Measurements from ENCODE around the gene UNC79. TPM values are rescaled to one million over a fixed set of nuclear protein-coding genes. Genes with fewer than 3 reads are reported as not detected.
A peak's percentile ranks its signal among the peaks of the same experiment; 100 is the strongest.

UNC79 gene
- total RNA-seq, 2 donors from 2014 or later: 0.19 to 0.31 TPM

GRCh38 chr14:93638790-93639189 is 208.1 kb downstream of the UNC79 start:
- Histone ChIP-seq H3K4me1 (no peaks in the 10 kb centered on the region), H3K4me3 (no peak overlapping the region), H3K9me3 (no peaks in the 10 kb centered on the region), H3K36me3 (no peaks in the 10 kb centered on the region), H3K27me3 (no peaks in the 10 kb centered on the region), H3K27ac (no peak overlapping the region)
- DNase-seq (ENCODE audit: low spot score): no peak
- TF ChIP-seq CTCF (IDR thresholded peaks at IDR 0.05): no peak

GRCh38 chr14:93643127-93643526 is 212.4 kb downstream of the UNC79 start:
- TF ChIP-seq CTCF (IDR thresholded peaks at IDR 0.05): no peak
- Histone ChIP-seq H3K27ac (no peak overlapping the region), H3K27me3 (no peaks in the 10 kb centered on the region), H3K9me3 (no peaks in the 10 kb centered on the region), H3K4me1 (no peaks in the 10 kb centered on the region), H3K36me3 (no peaks in the 10 kb centered on the region), H3K4me3 (no peak overlapping the region)
- no peak for DNase-seq (ENCODE audit: low spot score)

- H3K4me3 ChIP-seq: no peak overlapping the region
- no peaks in the 10 kb centered on the region for H3K36me3 ChIP-seq
- no peak overlapping the region for H3K27ac ChIP-seq
- DNase-seq (ENCODE audit: low spot score): no peak
- no peaks in the 10 kb centered on the region for H3K9me3 ChIP-seq
- no peak for TF ChIP-seq CTCF (IDR thresholded peaks at IDR 0.05)
- no peaks in the 10 kb centered on the region for H3K4me1 ChIP-seq
- no peaks in the 10 kb centered on the region for H3K27me3 ChIP-seq
Observed at GRCh38 chr14:93643676-93644075, 212.9 kb downstream of the UNC79 start.

- H3K27ac ChIP-seq: no peak overlapping the region
- H3K36me3 ChIP-seq: no peaks in the 10 kb centered on the region
- no peak for DNase-seq (ENCODE audit: low spot score)
- no peak for TF ChIP-seq CTCF (IDR thresholded peaks at IDR 0.05)
- H3K27me3 ChIP-seq: no peaks in the 10 kb centered on the region
- H3K4me1 ChIP-seq: no peaks in the 10 kb centered on the region
- H3K9me3 ChIP-seq: no peaks in the 10 kb centered on the region
- H3K4me3 ChIP-seq: no peak overlapping the region
Observed at GRCh38 chr14:93645200-93645599, 214.5 kb downstream of the UNC79 start.

- Histone ChIP-seq H3K9me3 (peaks cover 0 to 4% of the 10 kb centered on the region in 2 donors), H3K36me3 (no peaks in the 10 kb centered on the region), H3K4me1 (no peaks in the 10 kb centered on the region), H3K27me3 (no peaks in the 10 kb centered on the region), H3K4me3 (no peak overlapping the region), H3K27ac (no peak overlapping the region)
- peak in 1 of 2 donors; percentile 48 for TF ChIP-seq CTCF (IDR thresholded peaks at IDR 0.05)
- no peak for DNase-seq (ENCODE audit: low spot score)
Observed at GRCh38 chr14:93648440-93649168, 217.9 kb downstream of the UNC79 start.

GRCh38 chr14:93654599-93654998 is 223.9 kb downstream of the UNC79 start:
- no peak for DNase-seq (ENCODE audit: low spot score)
- Histone ChIP-seq H3K27me3 (no peaks in the 10 kb centered on the region), H3K4me1 (no peaks in the 10 kb centered on the region), H3K36me3 (no peaks in the 10 kb centered on the region), H3K4me3 (no peak overlapping the region), H3K27ac (no peak overlapping the region), H3K9me3 (peaks cover 0 to 4% of the 10 kb centered on the region in 2 donors)
- TF ChIP-seq CTCF (IDR thresholded peaks at IDR 0.05): no peak
